Muscle of leg (tissue), 11 donors: ENCODE results near the gene B4GALT6. TPM values are rescaled to one million over a fixed set of nuclear protein-coding genes. Genes with fewer than 3 reads are reported as not detected.

Source experiments
- DNase-seq: peaks from one replicate; pipeline ENCODE4 v3.0.0; 2013
- H3K27ac ChIP-seq: one replicate; pipeline ENCODE4 v1.5.1; 2013; ENCODE audit warnings: mild to moderate bottlenecking, low read length, control low read depth
- H3K27me3 ChIP-seq: one replicate; pipeline ENCODE4 v1.6.1; 2013; ENCODE audit warnings: low read length; ENCODE audit not compliant: control insufficient read depth, insufficient read depth
- H3K36me3 ChIP-seq: one replicate; pipeline ENCODE4 v1.6.1; 2013; ENCODE audit warnings: low read length; ENCODE audit not compliant: control insufficient read depth, insufficient read depth
- H3K4me1 ChIP-seq: one replicate; pipeline ENCODE4 v1.6.1; 2013; ENCODE audit warnings: low read length; ENCODE audit not compliant: control insufficient read depth, insufficient read depth
- H3K4me3 ChIP-seq: one replicate; pipeline ENCODE4 v1.5.1; 2013; ENCODE audit warnings: low read length, control low read depth
- H3K9me3 ChIP-seq: replicated peaks from 2 replicates; pipeline ENCODE4 v1.6.1; 2013; ENCODE audit warnings: low read depth, low read length; ENCODE audit not compliant: control insufficient read depth
- WGBS: methylation state at CpG from one replicate; pipeline ENCODE4 v1.1.5; 2013; ENCODE audit warnings: missing lambda C conversion rate; ENCODE audit not compliant: insufficient coverage; 5-methylcytosine and 5-hydroxymethylcytosine counted together
- polyA plus RNA-seq, 8 donors: library from polyadenylated mRNA; unstranded; fragments of 120-200 nt; gene quantifications; one replicate each; pipeline versions ENCODE4 v1.2.1 to v1.2.3, GENCODE V29; 2013; ENCODE audit warnings: inconsistent platforms in 1 of 8, low replicate concordance in 1 of 8; ENCODE audit not compliant: insufficient read length in 8 of 8, insufficient read depth in 1 of 8
- total RNA-seq: library from RNA; stranded (reverse); fragments of 120-200 nt; gene quantifications from one replicate; pipeline ENCODE4 v1.2.4, GENCODE V29; 2013

Gene B4GALT6
- total and polyA plus RNA-seq, 9 donors = 3.9 to 13.0 (median 11.7) TPM

GRCh38 chr18:31598021-31598805 is 86.2 kb downstream of the B4GALT6 start:
- 86% methylated on average over 3 of the region's 13 CpGs for WGBS

GRCh38 chr18:31596081-31596872 is 88.1 kb downstream of the B4GALT6 start:
- Histone ChIP-seq H3K27me3 (no peaks in the 10 kb centered on the region), H3K4me1 (no peaks in the 10 kb centered on the region), H3K9me3 (no peaks in the 10 kb centered on the region), H3K36me3 (no peaks in the 10 kb centered on the region), H3K4me3 (no peak overlapping the region), H3K27ac (no peak overlapping the region)
- WGBS = 86% methylated on average over 4 of the region's 9 CpGs
- no peak for DNase-seq

More at GRCh38 chr18:31598021-31598805, 86.2 kb downstream of the B4GALT6 start:
- H3K27ac ChIP-seq = no peak overlapping the region
- H3K36me3 ChIP-seq = no peaks in the 10 kb centered on the region
- no peaks in the 10 kb centered on the region for H3K9me3 ChIP-seq
- DNase-seq = no peak
- no peaks in the 10 kb centered on the region for H3K4me1 ChIP-seq
- no peaks in the 10 kb centered on the region for H3K27me3 ChIP-seq
- H3K4me3 ChIP-seq = no peak overlapping the region

- H3K27me3 ChIP-seq = no peaks in the 10 kb centered on the region
- no peaks in the 10 kb centered on the region for H3K36me3 ChIP-seq
- DNase-seq = no peak
- WGBS = no CpG with 5 or more reads among the region's 5 CpGs
- H3K9me3 ChIP-seq = no peaks in the 10 kb centered on the region
- no peak overlapping the region for H3K4me3 ChIP-seq
- no peaks in the 10 kb centered on the region for H3K4me1 ChIP-seq
- no peak overlapping the region for H3K27ac ChIP-seq
Measured at GRCh38 chr18:31595121-31595771, 89.1 kb downstream of the B4GALT6 start.

- no peak for DNase-seq
- no peaks in the 10 kb centered on the region for H3K9me3 ChIP-seq
- WGBS = 73% methylated on average over 3 of the region's 10 CpGs
- no peaks in the 10 kb centered on the region for H3K4me1 ChIP-seq
- H3K27me3 ChIP-seq = no peaks in the 10 kb centered on the region
- H3K27ac ChIP-seq = no peak overlapping the region
- H3K36me3 ChIP-seq = no peaks in the 10 kb centered on the region
- H3K4me3 ChIP-seq = no peak overlapping the region
Measured at GRCh38 chr18:31592506-31593157, 91.7 kb downstream of the B4GALT6 start.

GRCh38 chr18:31591628-31592027 is 92.8 kb downstream of the B4GALT6 start, which contains the start of gene TTR:
Gene TTR (plus strand): TSS chr18:31591877. CDS start chr18:31591903, 26 bp downstream.
- Histone ChIP-seq H3K27ac (no peak within 1 kb of the TSS), H3K36me3 (no peaks in the 10 kb centered on the region), H3K4me1 (no peaks in the 10 kb centered on the region), H3K9me3 (no peaks in the 10 kb centered on the region), H3K4me3 (no peak within 1 kb of the TSS), H3K27me3 (no peaks in the 10 kb centered on the region)
- DNase-seq = no peak
- 60% methylated on average over 1 of the region's 5 CpGs for WGBS

GRCh38 chr18:31591113-31591512 is 93.3 kb downstream of the B4GALT6 start:
- H3K36me3 ChIP-seq = no peaks in the 10 kb centered on the region
- H3K27ac ChIP-seq = no peak overlapping the region
- H3K9me3 ChIP-seq = no peaks in the 10 kb centered on the region
- no CpG with 5 or more reads among the region's 2 CpGs for WGBS
- no peak overlapping the region for H3K4me3 ChIP-seq
- H3K4me1 ChIP-seq = no peaks in the 10 kb centered on the region
- DNase-seq = no peak
- H3K27me3 ChIP-seq = no peaks in the 10 kb centered on the region

GRCh38 chr18:31590570-31590969 is 93.8 kb downstream of the B4GALT6 start:
- H3K4me3 ChIP-seq = no peak overlapping the region
- 67% methylated on average over 1 of the region's 8 CpGs for WGBS
- H3K4me1 ChIP-seq = no peaks in the 10 kb centered on the region
- no peak overlapping the region for H3K27ac ChIP-seq
- no peaks in the 10 kb centered on the region for H3K36me3 ChIP-seq
- no peaks in the 10 kb centered on the region for H3K27me3 ChIP-seq
- no peaks in the 10 kb centered on the region for H3K9me3 ChIP-seq
- no peak for DNase-seq

- no peaks in the 10 kb centered on the region for H3K36me3 ChIP-seq
- no peaks in the 10 kb centered on the region for H3K9me3 ChIP-seq
- no peak overlapping the region for H3K4me3 ChIP-seq
- no peak overlapping the region for H3K27ac ChIP-seq
- no peaks in the 10 kb centered on the region for H3K4me1 ChIP-seq
- no peak for DNase-seq
- no peaks in the 10 kb centered on the region for H3K27me3 ChIP-seq
- 85% methylated on average over 3 of the region's 4 CpGs for WGBS
Measured at GRCh38 chr18:31587529-31587928, 96.9 kb downstream of the B4GALT6 start.

GRCh38 chr18:31586616-31587015 is 97.8 kb downstream of the B4GALT6 start:
- no peaks in the 10 kb centered on the region for H3K27me3 ChIP-seq
- H3K4me1 ChIP-seq = no peaks in the 10 kb centered on the region
- H3K36me3 ChIP-seq = no peaks in the 10 kb centered on the region
- WGBS = 80% methylated on average over 2 of the region's 5 CpGs
- DNase-seq = no peak
- H3K27ac ChIP-seq = no peak overlapping the region
- no peak overlapping the region for H3K4me3 ChIP-seq
- no peaks in the 10 kb centered on the region for H3K9me3 ChIP-seq
